Renal cortex interstitium (tissue), 11 donors: ENCODE results near the gene ABHD18. TPM values are rescaled to one million over a fixed set of nuclear protein-coding genes. Genes with fewer than 3 reads are reported as not detected.
"Not testable (repeated sequence)": the region's sequence is repeated elsewhere in the genome, so short reads cannot be mapped to it uniquely, and the experiment has no call there.

Experiments
- DNase-seq, 11 donors: peaks; one replicate each; pipeline ENCODE4 v3.0.0-alpha.2; 2013; ENCODE audit warnings: low read depth in 9 of 11, low spot score in 4 of 11; ENCODE audit errors: extremely low read depth in 1 of 11
- polyA plus RNA-seq, 3 donors: library from polyadenylated mRNA; unstranded; fragments of 120-200 nt; gene quantifications; one replicate each; pipeline ENCODE4 v1.2.1, GENCODE V29; 2013; ENCODE audit not compliant: insufficient read length in 3 of 3

ABHD18 gene
- polyA plus RNA-seq, 3 donors, result 11.7 to 22.1 (median 15.4) TPM

GRCh38 chr4:127978930-127979329 is 13.7 kb downstream of the ABHD18 start:
- no peak for DNase-seq

DNA sequence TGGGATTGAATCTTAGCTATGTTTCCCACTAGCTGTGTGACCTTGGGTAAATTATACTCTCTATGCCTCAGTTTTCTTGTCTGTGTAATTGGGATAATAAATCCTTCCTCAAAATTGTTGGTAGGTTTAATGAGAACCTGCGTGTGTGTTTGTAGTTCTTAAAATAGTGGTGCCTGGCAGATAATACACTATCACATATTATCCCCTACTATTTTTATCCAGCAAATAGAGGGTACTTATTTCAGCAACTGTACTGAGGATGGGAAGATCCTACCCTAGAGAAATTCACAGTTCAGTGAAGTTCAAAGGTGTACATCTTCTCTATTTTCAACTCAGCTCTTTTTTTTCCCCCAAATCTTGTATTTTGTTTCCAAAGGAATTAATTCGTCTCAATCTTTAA is 17.2 kb downstream of the ABHD18 start:
- no peak for DNase-seq

DNA sequence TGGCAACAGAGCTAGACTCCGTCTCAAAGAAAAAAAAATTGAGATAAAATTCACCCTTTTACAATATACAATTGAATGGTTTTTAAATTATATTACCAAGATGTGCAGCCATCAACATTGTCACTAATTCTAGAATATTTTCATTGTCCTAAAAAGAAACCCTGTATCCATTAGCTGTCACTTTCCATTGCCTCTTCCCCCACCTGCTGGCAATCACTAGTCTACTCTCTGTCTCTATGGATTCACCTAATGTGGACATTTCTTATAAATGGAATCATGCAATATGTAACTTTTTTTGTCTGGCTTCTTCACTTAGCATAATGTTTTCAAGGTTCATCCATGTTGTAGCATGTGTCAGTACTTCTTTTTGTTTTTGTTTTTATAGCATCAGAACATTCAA is 20.8 kb downstream of the ABHD18 start:
- DNase-seq, result no peak

- no peak for DNase-seq
Observed at GRCh38 chr4:127988638-127989037, 23.4 kb downstream of the ABHD18 start.

DNA sequence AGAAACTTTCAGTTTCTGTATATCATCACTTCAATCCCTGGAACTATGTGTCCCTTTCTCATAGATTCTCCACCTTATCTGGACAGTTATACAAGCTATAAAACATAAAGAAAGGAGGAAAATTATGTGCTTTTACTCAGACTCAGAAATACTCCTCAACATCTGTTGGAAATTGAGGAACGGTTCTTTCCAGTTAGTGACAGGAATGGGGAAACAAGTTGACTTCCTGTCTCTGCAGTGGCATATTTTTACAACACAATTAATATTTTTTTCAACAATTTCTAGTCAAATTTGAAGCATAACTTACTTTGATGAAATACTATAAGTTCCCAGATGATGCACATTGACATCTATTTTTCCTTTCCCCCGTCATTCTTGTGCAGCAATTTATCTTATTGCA is 27.9 kb downstream of the ABHD18 start:
- DNase-seq, result no peak

- no peak for DNase-seq
Observed at GRCh38 chr4:127995776-127996175, 30.6 kb downstream of the ABHD18 start.

DNA sequence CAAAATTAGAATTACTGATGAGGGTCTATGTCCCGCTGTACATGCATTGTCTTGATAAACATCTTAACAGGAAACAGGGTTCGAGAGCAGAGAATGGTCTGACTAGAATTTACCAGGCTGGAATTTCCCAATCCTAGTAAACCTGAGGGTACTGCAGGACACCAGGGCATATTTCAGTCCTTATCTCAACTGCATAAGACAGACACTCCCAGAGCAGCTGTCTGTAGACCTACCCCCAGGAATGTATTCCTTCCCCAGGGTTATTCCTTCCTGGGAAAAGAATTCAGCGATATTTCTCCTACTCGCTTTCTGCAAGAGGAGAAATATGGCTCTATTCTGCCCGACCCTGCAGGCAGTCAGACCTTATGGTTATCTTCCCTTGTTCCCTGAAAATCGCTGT is 31.3 kb downstream of the ABHD18 start:
- not testable (repeated sequence) for DNase-seq

- DNase-seq, result no peak
Observed at GRCh38 chr4:127997534-127998388, 32.6 kb downstream of the ABHD18 start.

DNA sequence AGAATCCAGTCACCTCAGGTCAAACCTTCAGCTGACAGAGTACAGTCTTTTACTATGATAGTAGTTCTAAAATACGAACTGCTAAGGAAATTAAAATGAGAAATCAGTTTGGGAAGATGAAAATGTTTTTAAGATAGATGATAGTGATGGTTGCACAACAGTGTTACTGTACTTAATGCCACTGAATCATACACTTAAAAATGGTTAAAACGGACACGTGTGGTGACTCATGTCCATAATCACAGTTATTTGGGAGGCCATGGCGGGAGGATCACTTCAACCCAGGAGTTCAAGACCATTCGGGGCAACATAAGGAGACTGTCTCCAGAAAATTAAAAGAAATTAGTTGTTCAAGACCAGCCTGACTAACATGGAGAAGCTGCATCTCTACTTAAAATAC is 41.4 kb downstream of the ABHD18 start:
- DNase-seq, result no peak

GRCh38 chr4:128009428-128009827 is 44.2 kb downstream of the ABHD18 start:
- DNase-seq, result no peak

DNA sequence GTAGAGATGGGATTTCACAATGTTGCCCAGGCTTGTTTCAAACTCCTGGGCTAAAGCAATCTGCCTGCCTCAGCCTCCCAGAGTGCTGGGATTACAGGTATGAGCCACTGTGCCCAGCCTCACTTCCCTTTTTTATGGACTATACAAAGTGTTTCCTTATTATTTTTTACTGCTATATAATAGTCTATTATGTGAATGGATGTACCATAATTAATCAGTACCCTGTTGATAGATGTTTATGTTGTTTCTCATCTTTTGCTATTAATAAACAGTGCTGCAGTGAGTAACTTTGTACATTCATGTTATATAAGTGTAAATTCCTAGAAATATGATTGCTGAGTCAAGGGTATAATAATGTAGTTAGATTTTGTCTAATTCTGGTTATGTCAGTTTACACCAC is 60.1 kb downstream of the ABHD18 start:
- DNase-seq, result no peak

- no peak for DNase-seq
Observed at GRCh38 chr4:128029907-128030306, 64.7 kb downstream of the ABHD18 start.

- no peak for DNase-seq
Observed at GRCh38 chr4:128031756-128032384, 66.7 kb downstream of the ABHD18 start.

GRCh38 chr4:128039568-128039967 is 74.4 kb downstream of the ABHD18 start:
- no peak for DNase-seq

DNA sequence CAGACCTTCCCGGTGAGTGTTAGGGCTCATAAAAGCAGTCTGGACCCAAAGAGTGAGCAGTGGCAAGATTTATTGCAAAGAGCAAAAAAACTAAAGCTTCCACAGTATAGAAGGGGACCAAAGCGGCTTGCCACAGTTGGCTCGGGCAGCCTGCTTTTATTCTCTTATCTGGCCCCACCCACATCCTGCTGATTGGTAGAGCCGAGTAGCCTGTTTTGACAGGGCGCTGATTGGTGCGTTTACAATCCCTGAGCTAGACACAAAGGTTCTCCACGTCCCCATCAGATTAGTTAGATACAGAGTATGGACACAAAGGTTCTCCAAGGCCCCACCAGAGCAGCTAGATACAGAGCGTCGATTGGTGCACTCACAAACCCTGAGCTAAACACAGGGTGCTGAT is 81.8 kb downstream of the ABHD18 start:
- DNase-seq, result not testable (repeated sequence)

GRCh38 chr4:128047514-128047913 is 82.3 kb downstream of the ABHD18 start:
- not testable (repeated sequence) for DNase-seq

DNA sequence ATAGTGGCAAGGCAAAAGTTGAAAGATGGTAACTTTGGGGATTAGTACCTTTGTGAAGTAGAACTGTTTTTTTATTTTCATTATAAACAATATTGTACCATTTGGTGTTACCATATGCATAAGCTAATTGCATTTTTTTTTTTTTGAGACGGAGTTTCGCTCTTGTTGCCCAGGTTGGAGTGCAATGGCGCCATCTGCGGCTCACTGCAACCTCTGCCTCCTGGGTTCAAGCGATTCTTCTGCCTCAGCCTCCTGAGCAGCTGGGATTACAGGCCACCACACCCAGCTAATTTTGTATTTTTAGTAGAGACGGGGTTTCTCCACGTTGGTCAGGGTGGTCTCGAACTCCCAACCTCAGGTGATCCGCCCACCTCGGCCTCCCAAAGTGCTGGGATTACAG is 86.0 kb downstream of the ABHD18 start:
- not testable (repeated sequence) for DNase-seq

GRCh38 chr4:128054907-128055306 is 89.7 kb downstream of the ABHD18 start:
- not testable (repeated sequence) for DNase-seq

DNA sequence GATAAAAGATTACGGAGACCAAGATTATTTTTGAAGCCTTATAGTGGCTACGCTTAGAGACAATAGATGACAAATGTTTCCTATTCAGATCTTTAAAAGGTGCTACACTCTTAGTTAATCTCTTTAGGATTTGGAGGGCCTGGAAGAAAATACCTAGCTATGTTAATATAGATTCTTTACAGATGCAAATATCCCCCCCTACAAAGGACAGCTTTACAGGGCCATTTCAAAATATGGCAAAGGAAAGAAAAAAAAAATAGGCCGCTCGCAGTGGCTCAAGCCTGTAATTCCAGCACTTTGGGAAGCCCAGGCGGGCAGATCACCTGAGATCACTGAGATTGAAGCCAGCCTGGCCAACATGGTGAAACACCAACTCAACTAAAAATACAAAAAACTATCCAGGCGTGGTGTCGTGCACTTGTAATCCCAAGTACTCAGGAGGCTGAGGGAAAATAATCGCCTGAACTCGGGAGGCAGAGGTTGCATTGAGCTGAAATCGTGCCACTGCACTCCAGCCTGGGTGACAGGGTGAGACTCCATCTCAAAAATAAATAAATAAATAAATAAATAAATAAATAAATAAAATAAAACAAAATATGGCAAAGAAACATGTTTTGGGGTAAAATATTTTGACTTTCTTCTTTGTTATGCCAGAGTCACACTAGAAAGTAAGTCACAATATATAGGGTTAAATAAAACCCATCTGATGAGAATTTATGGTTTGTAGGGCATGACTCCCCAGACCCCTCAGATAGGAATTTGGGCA is 90.4 kb downstream of the ABHD18 start:
- not testable (repeated sequence) for DNase-seq

GRCh38 chr4:128056396-128056795 is 91.2 kb downstream of the ABHD18 start:
- no peak for DNase-seq
